Activated naive CD4-positive, alpha-beta T cell treated with anti-CD3 and anti-CD28 coated beads, Interleukin-2, amount 10 ng/mL, durations not matched to agents 7 days and 5 days (primary cell): ENCODE results near the gene DDX10.
"Not testable (repeated sequence)": the region's sequence is repeated elsewhere in the genome, so short reads cannot be mapped to it uniquely, and the experiment has no call there.

Experiments used
- CTCF ChIA-PET: fragments of 350-600 bp; sonication (Branson Sonifier 250); formaldehyde crosslinking; loops from one replicate; lab custom pipeline; 2021; ENCODE audit warnings: antibody characterized with exemption; lab: Charles Lee
- DNase-seq: peaks from one replicate; pipeline ENCODE4 v3.0.0-alpha.2; 2020
- H3K27ac Mint-ChIP-seq: one replicate; pipeline ENCODE4 v1.8.0; 2021; ENCODE audit warnings: mild to moderate bottlenecking, moderate library complexity, mixed read lengths
- H3K27me3 Mint-ChIP-seq: one replicate; pipeline ENCODE4 v1.8.0; 2021; ENCODE audit warnings: mild to moderate bottlenecking, mixed read lengths
- H3K36me3 Mint-ChIP-seq: one replicate; pipeline ENCODE4 v1.8.0; 2021; ENCODE audit warnings: mixed read lengths
- H3K4me1 Mint-ChIP-seq: one replicate; pipeline ENCODE4 v1.8.0; 2021; ENCODE audit warnings: mixed read lengths
- H3K4me3 Mint-ChIP-seq: one replicate; pipeline ENCODE4 v1.8.0; 2021; ENCODE audit warnings: mild to moderate bottlenecking, moderate library complexity, mixed read lengths
- H3K9me3 Mint-ChIP-seq: one replicate; pipeline ENCODE4 v1.8.0; 2021; ENCODE audit warnings: mixed read lengths

DDX10 gene

DNA sequence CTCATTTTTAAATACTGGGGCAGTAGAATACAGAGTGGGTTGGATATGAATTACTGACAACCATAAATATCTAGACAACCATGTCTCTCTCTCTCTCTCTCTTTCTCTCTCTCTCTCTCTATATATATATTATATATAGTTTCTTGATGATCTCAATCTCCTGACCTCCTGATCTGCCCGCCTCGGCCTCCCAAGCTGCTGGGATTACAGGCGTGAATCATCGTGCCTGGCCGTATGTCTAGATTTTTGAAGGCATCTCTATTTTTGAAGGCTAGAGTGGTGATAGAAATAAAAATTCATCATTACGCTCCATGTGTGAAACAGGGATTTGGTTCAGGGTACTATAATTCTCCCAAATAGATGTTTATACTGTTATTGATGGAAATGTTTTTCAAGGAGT, 84.1 kb downstream of the DDX10 start:
- H3K36me3 Mint-ChIP-seq = no peaks in the 10 kb centered on the region
- H3K27me3 Mint-ChIP-seq = no peaks in the 10 kb centered on the region
- CTCF ChIA-PET = no interaction called here
- H3K27ac Mint-ChIP-seq = no peak overlapping the region
- no peak overlapping the region for H3K4me3 Mint-ChIP-seq
- DNase-seq = no peak
- peaks cover 4% of the 10 kb centered on the region for H3K4me1 Mint-ChIP-seq
- H3K9me3 Mint-ChIP-seq = no peaks in the 10 kb centered on the region

DNA sequence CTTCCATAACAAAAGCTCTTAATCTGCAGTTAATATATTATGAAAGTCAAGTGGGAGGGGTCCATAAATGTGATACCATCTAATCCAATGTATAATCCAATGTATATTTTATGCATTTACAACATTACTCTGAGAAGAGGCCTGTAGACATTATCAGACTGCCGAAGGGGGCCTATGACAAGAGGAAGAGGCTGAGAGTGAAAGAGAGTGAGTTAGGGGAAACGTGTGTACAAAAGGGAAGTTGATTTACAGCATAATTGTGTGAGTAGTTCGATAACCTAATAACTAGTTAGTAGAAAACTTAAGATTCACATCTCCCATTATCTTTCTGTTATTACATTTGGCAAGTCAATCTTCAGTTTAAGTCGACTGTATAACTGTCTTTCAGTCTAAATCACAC, 86.6 kb downstream of the DDX10 start:
- CTCF ChIA-PET = no interaction called here
- Mint-ChIP-seq H3K27me3 (no peaks in the 10 kb centered on the region), H3K9me3 (no peaks in the 10 kb centered on the region), H3K27ac (no peak overlapping the region), H3K36me3 (no peaks in the 10 kb centered on the region), H3K4me1 (peaks cover 4% of the 10 kb centered on the region), H3K4me3 (no peak overlapping the region)
- no peak for DNase-seq

DNA sequence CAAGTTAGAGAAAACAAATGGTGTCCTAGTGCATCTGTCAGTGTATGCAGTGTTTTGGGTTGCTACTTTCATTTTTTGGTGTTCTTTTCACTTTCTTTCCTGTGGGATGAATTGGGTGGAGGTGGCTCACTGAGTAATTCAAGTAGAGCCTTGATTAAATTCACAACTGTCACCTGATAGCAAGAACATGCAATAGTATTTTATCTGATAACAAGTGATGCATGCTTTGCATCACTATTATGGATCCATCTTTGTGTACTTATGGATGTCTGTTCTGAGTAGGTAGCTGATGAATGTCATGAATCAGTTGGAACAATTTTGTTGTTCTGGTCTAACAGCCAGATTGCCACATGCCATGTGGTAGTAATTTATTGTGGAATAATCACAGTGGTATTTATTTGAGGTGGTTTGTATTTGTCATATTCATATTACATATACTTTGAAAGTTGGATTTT, 87.5 kb downstream of the DDX10 start:
- Mint-ChIP-seq H3K4me1 (peaks cover 4% of the 10 kb centered on the region), H3K27ac (no peak overlapping the region), H3K27me3 (no peaks in the 10 kb centered on the region), H3K4me3 (no peak overlapping the region), H3K36me3 (no peaks in the 10 kb centered on the region), H3K9me3 (no peaks in the 10 kb centered on the region)
- no peak for DNase-seq
- CTCF ChIA-PET = interaction anchor here (0.6 kb wide), 1 partner anchor 716 kb away, joined by 4 read pairs; no protein-coding TSS in a partner anchor

DNA sequence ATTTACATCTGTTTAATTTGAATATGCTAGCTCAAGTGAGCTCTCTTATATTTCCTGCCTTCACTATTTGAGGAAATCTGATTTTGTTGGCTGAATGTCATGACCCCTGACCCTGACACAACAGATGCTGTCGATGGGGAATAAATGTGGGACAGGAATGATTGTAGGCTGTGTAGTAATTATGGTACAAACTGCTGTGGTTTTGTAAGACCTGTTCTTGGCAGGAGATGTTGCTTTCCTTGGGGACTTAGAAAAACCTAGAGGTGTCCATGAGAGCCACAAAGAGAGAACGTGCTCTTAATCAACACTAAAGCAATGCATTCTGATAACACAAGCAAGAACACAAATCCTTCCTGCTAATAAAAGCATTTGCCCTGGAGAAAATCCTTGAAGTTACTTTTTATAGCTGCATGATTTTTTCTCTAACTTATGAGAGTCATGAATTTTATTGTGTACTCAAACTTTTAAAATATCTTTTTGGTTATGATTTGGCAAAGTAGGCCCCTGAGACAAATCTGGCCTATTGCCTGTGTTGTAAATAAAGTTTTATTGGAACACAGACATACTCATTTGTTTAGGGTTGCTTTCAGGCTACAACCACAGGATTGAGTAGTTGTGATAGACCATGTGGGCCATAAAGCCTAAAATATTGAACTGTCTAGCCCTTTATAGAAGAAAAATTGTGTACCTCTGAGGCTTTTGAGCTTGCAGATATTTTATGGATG, 90.2 kb downstream of the DDX10 start:
- no peak for DNase-seq
- no peaks in the 10 kb centered on the region for H3K27me3 Mint-ChIP-seq
- H3K36me3 Mint-ChIP-seq = no peaks in the 10 kb centered on the region
- peaks cover 4% of the 10 kb centered on the region for H3K4me1 Mint-ChIP-seq
- no peak overlapping the region for H3K27ac Mint-ChIP-seq
- no peak overlapping the region for H3K4me3 Mint-ChIP-seq
- CTCF ChIA-PET = no interaction called here
- no peaks in the 10 kb centered on the region for H3K9me3 Mint-ChIP-seq

DNA sequence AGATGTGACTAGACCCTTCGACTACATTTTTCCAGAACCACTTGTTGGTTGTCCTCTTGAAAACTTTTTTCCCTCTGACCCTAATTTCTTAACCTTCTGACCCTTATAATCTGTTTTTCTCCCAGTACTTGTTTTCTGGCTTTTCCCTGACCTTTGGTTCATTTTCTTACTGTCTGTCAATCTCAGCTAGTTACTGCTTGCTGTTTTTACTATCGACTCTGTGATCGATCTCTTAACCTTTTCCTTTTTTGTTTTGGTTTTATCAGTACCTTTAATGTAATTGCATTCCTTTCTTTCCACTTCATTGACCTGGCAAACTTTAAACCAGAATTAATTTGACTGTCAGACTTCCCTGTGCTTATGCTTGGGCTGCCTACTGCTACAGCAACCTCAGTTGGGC, 92.8 kb downstream of the DDX10 start:
- no peaks in the 10 kb centered on the region for H3K4me1 Mint-ChIP-seq
- no peaks in the 10 kb centered on the region for H3K27me3 Mint-ChIP-seq
- H3K9me3 Mint-ChIP-seq = no peaks in the 10 kb centered on the region
- H3K4me3 Mint-ChIP-seq = no peak overlapping the region
- no peaks in the 10 kb centered on the region for H3K36me3 Mint-ChIP-seq
- DNase-seq = no peak
- CTCF ChIA-PET = no interaction called here
- H3K27ac Mint-ChIP-seq = no peak overlapping the region

DNA sequence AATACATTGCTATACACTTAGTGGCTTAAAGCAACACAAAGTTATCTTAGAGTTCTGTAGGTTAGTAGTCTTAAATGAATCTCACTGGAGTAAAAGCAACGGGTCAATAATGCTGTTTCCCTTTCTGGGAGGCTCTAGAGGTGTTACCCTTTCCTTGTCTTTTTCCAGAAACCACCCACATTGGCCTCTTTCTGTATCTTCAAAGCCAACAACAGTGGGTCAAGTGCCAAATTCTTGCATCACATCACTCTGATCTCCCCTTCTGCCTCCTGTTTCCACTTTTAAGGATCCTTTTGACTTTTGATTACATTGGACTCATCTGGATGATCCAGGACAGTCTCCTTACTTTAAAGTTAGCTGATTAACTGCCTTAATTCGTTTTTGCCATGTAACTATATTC, 93.6 kb downstream of the DDX10 start:
- DNase-seq = no peak
- Mint-ChIP-seq H3K27me3 (no peaks in the 10 kb centered on the region), H3K27ac (no peak overlapping the region), H3K36me3 (no peaks in the 10 kb centered on the region), H3K4me1 (no peaks in the 10 kb centered on the region), H3K9me3 (no peaks in the 10 kb centered on the region), H3K4me3 (no peak overlapping the region)
- CTCF ChIA-PET = no interaction called here

DNA sequence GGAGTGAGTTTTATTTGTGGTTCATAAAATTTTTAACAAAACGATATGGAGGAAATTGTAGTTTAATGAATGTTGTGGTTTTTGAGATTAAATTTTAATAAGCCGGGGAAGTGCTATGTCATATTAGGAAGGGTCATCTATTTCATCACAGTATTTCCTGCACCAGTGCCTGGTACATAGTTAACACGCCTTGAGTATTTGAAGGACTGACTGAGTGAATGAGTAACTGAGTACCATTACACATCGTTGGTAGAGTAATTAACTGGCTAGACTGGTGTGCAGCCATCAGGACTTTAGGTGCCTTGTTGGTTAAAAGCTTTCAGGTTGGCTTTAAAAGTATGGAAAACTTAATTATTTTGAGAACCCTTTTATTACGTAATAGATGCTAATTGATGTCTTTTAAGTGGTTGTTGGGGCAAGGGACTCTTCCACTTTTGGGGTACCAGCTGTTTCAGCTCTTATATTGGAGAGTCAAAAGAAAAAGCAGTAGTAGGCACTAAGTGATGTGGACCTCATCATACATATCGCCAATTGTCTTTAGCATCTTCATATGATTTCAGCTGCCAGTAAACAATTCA, 101.8 kb downstream of the DDX10 start:
- H3K4me1 Mint-ChIP-seq = no peaks in the 10 kb centered on the region
- H3K36me3 Mint-ChIP-seq = no peaks in the 10 kb centered on the region
- no peaks in the 10 kb centered on the region for H3K9me3 Mint-ChIP-seq
- DNase-seq = no peak
- H3K4me3 Mint-ChIP-seq = no peak overlapping the region
- CTCF ChIA-PET = no interaction called here
- H3K27me3 Mint-ChIP-seq = no peaks in the 10 kb centered on the region
- no peak overlapping the region for H3K27ac Mint-ChIP-seq

DNA sequence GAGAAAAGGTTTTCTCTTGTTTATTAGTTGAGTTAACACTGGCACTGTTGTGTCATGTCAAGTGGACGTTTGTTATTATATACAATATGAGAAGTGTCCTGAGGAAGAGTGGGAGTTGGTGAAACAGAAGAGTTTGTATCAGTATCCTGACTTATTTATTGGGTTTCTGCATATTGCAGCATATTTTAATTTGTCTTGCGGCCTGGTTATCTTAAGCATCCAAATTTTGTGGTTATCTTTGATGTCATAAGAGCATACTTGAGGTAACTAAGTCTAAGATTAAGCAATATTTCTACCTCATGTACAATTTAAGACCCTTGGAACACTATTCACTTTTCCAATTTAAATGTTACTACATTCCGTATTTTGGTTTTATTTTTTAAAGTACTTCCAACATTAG, 103.5 kb downstream of the DDX10 start:
- Mint-ChIP-seq H3K4me3 (no peak overlapping the region), H3K4me1 (no peaks in the 10 kb centered on the region), H3K9me3 (no peaks in the 10 kb centered on the region), H3K36me3 (no peaks in the 10 kb centered on the region), H3K27ac (no peak overlapping the region), H3K27me3 (no peaks in the 10 kb centered on the region)
- no peak for DNase-seq
- CTCF ChIA-PET = no interaction called here

DNA sequence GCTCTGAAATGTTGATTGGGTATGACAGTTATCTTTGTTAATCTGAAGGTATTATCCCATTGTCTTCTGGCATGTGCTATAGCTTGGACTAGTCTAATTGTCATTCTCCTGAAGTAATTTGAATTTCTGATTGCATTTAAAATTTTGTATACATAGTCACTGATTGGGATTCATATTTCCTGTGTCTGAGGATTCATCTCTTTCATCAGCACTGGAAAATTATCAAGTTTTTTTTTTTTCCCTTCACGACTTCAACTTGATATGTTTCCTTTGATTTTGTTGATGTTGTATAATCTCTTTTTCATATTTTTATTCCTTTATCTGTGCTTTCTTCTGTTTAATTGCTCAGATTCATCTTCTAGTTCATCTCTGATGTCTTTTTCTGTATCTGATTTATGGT, 104.1 kb downstream of the DDX10 start:
- no peaks in the 10 kb centered on the region for H3K9me3 Mint-ChIP-seq
- CTCF ChIA-PET = no interaction called here
- no peak for DNase-seq
- no peak overlapping the region for H3K4me3 Mint-ChIP-seq
- no peaks in the 10 kb centered on the region for H3K27me3 Mint-ChIP-seq
- H3K27ac Mint-ChIP-seq = no peak overlapping the region
- H3K36me3 Mint-ChIP-seq = no peaks in the 10 kb centered on the region
- H3K4me1 Mint-ChIP-seq = no peaks in the 10 kb centered on the region

DNA sequence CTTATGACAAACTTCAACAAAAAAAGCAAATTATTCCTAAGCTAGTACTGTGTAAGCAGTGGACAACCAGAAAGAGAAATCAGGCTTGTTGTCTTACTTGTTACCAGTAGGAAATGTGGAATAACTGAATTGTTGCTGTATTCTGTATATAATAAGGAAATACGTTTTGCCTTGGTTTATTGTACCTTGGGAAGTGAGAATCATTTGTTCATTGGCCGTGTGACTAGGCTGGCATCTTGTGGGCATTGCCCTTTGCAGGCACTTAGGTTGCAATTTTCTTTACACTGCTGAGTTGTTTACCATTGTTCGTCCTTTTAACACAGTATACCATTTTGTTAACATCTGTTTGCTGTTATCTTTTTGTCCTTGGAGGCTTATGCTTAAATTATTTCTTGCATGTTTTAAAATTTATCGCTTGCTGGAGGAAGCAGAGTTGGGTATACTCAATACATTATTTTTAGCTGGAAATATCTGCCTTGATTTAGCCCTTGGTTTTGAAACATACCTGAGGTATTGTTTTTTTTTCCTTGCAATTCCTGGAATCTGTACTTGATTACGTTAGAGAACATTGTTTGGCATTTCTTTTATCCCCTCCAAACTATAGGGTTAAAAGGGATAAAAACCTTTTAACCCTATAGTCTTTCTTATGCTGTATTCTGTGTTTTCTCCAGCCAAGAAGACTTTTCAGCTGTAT, 109.3 kb downstream of the DDX10 start:
- H3K36me3 Mint-ChIP-seq = peaks cover 8% of the 10 kb centered on the region
- CTCF ChIA-PET = interaction anchor here (1.9 kb wide), 1 partner anchor 13 kb away, joined by 8 read pairs; no protein-coding TSS in a partner anchor
- no peak for DNase-seq
- peaks cover 7% of the 10 kb centered on the region for H3K9me3 Mint-ChIP-seq
- H3K4me1 Mint-ChIP-seq = no peaks in the 10 kb centered on the region
- no peak overlapping the region for H3K27ac Mint-ChIP-seq
- H3K4me3 Mint-ChIP-seq = no peak overlapping the region
- H3K27me3 Mint-ChIP-seq = no peaks in the 10 kb centered on the region

DNA sequence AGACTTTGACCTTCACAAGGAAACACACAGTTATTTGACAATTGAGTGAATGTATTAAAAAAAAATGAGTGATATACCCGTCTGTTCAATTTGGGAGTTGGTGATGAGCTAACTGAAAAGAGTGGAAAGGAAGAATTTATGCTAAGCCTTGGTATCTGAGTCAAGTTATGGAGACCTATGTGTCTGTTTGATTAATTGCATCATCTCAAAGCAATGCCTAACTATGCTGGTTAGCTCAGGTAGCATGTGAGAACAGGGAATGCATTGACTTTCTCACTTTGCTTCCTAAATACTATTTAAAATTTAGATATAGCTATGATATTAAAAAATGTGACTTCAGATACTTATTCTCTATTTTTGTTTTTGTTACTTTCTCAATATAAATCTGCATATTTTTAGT, 110.5 kb downstream of the DDX10 start:
- Mint-ChIP-seq H3K27me3 (no peaks in the 10 kb centered on the region), H3K4me1 (no peaks in the 10 kb centered on the region), H3K9me3 (peaks cover 9% of the 10 kb centered on the region), H3K36me3 (peaks cover 8% of the 10 kb centered on the region), H3K4me3 (no peak overlapping the region), H3K27ac (no peak overlapping the region)
- CTCF ChIA-PET = interaction anchor here (1.9 kb wide), 1 partner anchor 12 kb away, joined by 8 read pairs; no protein-coding TSS in a partner anchor
- no peak for DNase-seq

DNA sequence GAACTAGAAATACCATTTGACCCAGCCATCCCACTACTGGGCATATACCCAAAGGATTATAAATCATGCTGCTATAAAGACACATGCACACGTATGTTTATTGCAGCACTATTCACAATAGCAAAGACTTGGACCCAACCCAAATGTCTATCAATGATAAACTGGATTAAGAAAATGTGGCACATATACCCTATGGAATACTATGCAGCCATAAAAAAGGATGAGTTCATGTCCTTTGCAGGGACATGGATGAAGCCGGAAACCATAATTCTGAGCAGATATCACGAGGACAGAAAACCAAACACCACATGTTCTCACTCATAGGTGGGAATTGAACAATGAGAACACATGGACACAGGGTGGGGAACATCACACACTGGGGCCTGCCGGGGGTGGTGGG, 114.3 kb downstream of the DDX10 start:
- not testable (repeated sequence) for H3K27me3 Mint-ChIP-seq, H3K4me3 Mint-ChIP-seq

DNA sequence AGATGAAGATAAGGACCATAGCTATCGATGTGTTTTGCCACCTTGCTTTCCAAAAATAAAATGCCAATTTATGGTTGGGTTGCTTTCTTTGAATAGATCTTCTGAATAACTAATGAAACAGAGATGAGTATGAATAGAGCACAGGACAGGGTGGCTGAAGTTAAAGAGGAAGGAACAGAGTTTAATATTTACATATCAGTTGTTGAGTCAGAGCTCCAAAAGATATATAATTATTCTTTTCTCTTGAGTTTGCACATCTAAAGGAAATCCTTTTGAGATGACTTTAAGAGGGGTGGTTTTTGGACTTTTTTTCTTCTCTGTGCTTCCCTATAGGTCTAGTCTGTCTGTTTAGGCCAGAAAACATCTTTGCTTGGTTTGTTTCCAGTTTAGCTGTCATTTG, 115.2 kb downstream of the DDX10 start:
- no peak overlapping the region for H3K4me3 Mint-ChIP-seq
- no peaks in the 10 kb centered on the region for H3K27me3 Mint-ChIP-seq
- CTCF ChIA-PET = no interaction called here

More for the DNA sequence above, 114.3 kb downstream of the DDX10 start:
- H3K27ac Mint-ChIP-seq, H3K9me3 Mint-ChIP-seq, CTCF ChIA-PET, H3K4me1 Mint-ChIP-seq, DNase-seq: not testable (repeated sequence)
- peaks cover 10% of the 10 kb centered on the region for H3K36me3 Mint-ChIP-seq

DNA sequence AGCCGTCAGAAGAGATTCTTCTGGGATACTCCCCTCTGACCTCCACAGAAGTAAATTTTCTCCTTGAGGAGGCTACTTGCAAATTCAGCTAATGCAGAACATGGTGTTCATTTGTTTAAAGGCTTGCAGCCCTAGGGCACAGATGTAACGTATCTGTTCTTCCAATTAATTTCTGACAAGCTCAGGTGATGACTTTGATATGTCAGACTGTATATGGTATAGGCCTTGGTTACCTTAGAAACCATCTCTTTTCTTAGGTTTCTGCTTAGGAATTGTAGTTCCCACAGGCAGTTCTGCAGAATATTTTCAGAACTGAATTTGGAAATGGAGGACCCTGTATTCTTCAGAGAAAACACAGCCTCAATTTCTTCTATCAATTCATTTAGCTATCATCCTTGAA, 117.1 kb downstream of the DDX10 start:
- Mint-ChIP-seq H3K36me3 (peaks cover 10% of the 10 kb centered on the region), H3K27ac (no peak overlapping the region), H3K27me3 (no peaks in the 10 kb centered on the region), H3K4me1 (peaks cover 20% of the 10 kb centered on the region), H3K4me3 (no peak overlapping the region), H3K9me3 (peaks cover 13% of the 10 kb centered on the region)
- CTCF ChIA-PET = no interaction called here
- no peak for DNase-seq

More for the DNA sequence above, 115.2 kb downstream of the DDX10 start:
- peaks cover 10% of the 10 kb centered on the region for H3K4me1 Mint-ChIP-seq
- peaks cover 13% of the 10 kb centered on the region for H3K36me3 Mint-ChIP-seq
- H3K9me3 Mint-ChIP-seq = peaks cover 13% of the 10 kb centered on the region
- no peak for DNase-seq
- no peak overlapping the region for H3K27ac Mint-ChIP-seq
